HG02642 (cell line): ENCODE data around the gene B3GAT1.

Experiments
- ATAC-seq: cut with Tn5 transposase; IDR thresholded peaks from one replicate; pipeline ENCODE4 v1.9.1; 2021; ENCODE audit warnings: mild to moderate bottlenecking; ENCODE audit not compliant: unreplicated experiment, poor library complexity

B3GAT1 gene

GRCh38 chr11:134342572-134343340 lies 69.3 kb downstream of the B3GAT1 start:
- no peak for ATAC-seq

GRCh38 chr11:134341805-134342571 lies 70.1 kb downstream of the B3GAT1 start:
- no peak for ATAC-seq

- ATAC-seq: no peak
These were observed 71.6 kb downstream of the B3GAT1 start for GRCh38 chr11:134340354-134340964.

DNA sequence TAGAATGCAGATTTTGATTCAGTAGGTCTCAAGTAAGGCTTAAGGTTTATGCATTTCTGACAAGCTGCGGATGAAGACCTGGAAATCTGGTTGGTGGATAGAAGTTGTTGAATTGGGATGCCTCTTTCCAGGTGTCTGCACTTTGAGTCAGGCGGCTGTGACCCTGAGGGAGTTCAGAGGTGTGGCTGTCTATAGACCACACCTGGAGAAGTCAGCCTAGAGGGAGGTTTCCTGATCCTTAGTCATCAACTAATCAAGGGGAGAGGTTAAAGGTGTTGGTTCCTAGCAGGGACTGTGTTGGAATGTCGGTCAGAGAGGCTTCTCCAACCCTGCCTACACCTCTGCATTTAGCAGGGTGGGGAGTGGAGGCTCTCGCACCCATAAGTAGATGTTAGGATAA lies 72.3 kb downstream of the B3GAT1 start:
- no peak for ATAC-seq

- no peak for ATAC-seq
These were observed 73.4 kb downstream of the B3GAT1 start for GRCh38 chr11:134338654-134339053.

GRCh38 chr11:134338068-134338467 lies 74.0 kb downstream of the B3GAT1 start:
- ATAC-seq: no peak

GRCh38 chr11:134337051-134337450 lies 75.0 kb downstream of the B3GAT1 start:
- no peak for ATAC-seq

DNA sequence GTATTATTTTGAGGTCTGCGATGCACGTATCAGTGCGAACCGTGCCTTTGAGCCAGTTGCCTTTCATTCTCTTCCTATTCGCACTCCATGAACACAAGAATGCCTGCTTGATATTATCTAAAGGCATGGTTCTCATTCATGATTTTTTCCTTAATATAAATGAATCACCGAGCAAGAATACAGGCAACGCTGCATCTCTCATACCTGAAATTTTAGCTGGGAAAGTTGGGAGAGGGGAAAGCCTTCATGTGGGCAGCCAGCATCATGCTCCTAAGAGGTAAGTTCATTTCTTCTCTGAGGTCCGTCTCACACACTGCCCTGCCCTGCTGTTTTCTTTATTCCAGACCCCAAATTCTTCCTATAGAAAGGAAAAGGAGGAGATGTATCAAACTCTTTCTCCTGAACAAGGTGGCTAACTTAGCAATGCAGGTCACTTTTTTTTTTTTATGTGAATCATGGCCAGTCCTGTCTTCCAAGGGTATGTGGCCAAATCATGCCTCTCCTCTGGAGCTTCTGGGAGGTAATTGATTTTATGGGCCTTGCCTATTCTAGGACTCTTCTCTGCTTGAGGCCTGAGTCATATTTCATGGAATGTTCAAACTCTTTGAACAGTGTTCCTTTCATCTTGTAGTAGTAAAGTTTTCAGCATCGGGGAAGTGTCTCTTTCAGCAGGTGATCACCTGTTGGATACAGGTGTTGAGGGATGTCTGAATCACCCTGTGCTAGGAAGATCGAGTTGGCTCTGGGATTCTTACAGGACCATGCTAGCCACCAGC lies 77.1 kb downstream of the B3GAT1 start:
- no peak for ATAC-seq

- ATAC-seq: no peak
These were observed 78.1 kb downstream of the B3GAT1 start for GRCh38 chr11:134333946-134334345.

GRCh38 chr11:134333312-134333711 lies 78.7 kb downstream of the B3GAT1 start:
- no peak for ATAC-seq

DNA sequence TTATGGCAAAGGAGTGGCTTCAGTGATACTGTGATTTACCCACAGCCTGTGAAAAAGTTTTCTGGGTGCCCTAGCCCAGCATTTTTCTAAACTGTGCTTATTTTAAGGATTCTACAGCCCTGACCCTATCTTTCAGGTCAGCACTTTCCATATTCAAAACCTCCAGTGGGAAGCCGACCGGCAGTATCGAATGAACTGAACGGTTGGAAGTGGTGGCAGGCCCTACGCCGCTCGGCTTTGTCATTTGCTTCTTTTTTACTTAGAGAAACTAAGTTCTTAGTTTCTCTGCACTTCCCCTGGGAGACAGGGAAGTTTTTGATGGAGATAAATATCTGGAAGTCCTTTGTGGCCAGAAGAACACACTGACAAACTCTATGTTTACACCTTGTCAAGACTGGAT lies 79.3 kb downstream of the B3GAT1 start:
- ATAC-seq: no peak

DNA sequence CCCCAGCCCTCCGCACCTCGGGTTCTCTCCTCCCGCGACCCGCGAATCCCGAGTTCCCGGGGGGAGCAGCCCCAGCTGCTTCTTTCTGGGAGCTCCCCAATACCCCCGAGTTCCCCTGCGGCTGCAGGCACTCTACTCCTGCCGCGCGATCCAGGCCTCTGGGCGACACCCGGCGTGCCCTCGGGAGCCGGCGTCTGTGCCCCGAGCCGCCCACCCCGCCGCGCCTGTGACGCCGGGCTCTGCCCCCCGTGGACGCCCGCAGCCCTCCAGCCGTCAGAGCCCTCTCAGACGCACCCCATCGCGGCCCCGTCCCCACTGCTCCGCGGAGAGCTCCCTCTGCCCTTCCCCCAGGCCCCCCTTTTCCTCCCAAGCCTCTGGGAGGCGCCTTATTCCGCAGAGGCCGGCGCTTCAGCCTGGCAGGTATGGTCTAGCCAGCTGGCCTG lies 79.8 kb downstream of the B3GAT1 start:
- ATAC-seq: peak; percentile 26

GRCh38 chr11:134331354-134332188 lies 80.5 kb downstream of the B3GAT1 start, which contains the start of gene GLB1L2:
TSS of gene GLB1L2 (plus strand) at chr11:134331988. CDS start at chr11:134332062, 74 bp downstream.
- peak; percentile 88 for ATAC-seq

GRCh38 chr11:134330611-134331353 lies 81.3 kb downstream of the B3GAT1 start:
- no peak for ATAC-seq
